PC-3 (cell line): Measurements from ENCODE around the gene LAG3. TPM values are rescaled to one million over a fixed set of nuclear protein-coding genes. Genes with fewer than 3 reads are reported as not detected.

Experiments used
- ATAC-seq: fragments of 200-7000 bp; cut with Tn5 transposase; 2 replicates; pipeline ENCODE4 v1.9.1; 2020; ENCODE audit warnings: mild to moderate bottlenecking, moderate library complexity
- BruUV-seq: library from RNA; stranded (reverse); fragments of 400-500 nt; replicated peaks from 2 replicates; lab custom pipeline; 2021; lab: Mats Ljungman, UMichigan
- CTCF ChIA-PET: fragments of 300-600 bp; sonication (Branson Sonifier 250); formaldehyde crosslinking; loops from one replicate; lab custom pipeline; 2022; ENCODE audit warnings: antibody characterized with exemption; lab: Charles Lee
- POLR2A ChIA-PET: fragments of 300-600 bp; sonication (Branson Sonifier 250); formaldehyde crosslinking; loops from one replicate; lab custom pipeline; 2022; ENCODE audit warnings: antibody characterized with exemption; ENCODE audit not compliant: unreplicated experiment; lab: Charles Lee
- DNase-seq: peaks from one replicate; pipeline ENCODE4 v3.0.0-alpha.2; 2015
- H2AFZ ChIP-seq: fragments of 300-600 bp; sonication (generic); 2 replicates; pipeline ENCODE4 v1.6.0; 2016; ENCODE audit warnings: antibody characterized with exemption, low read length
- H3F3A ChIP-seq: fragments of 300-600 bp; sonication (generic); one replicate; pipeline ENCODE4 v1.6.0; 2017; ENCODE audit warnings: antibody characterized with exemption, low read length, control low read depth, mild to moderate bottlenecking; ENCODE audit not compliant: unreplicated experiment
- H3K27ac ChIP-seq: fragments of 300-600 bp; sonication (generic); 2 replicates; pipeline ENCODE4 v1.5.1; 2016; ENCODE audit warnings: mild to moderate bottlenecking, low read length
- H3K27me3 ChIP-seq: fragments of 300-600 bp; sonication (generic); 2 replicates; pipeline ENCODE4 v1.6.1; 2016; ENCODE audit warnings: low read length, mixed read lengths
- H3K36me3 ChIP-seq: fragments of 300-600 bp; sonication (generic); 2 replicates; pipeline ENCODE4 v1.6.1; 2016; ENCODE audit warnings: low read depth, mixed run types, low read length, mixed read lengths
- H3K4me1 ChIP-seq: fragments of 300-600 bp; sonication (generic); 2 replicates; pipeline ENCODE4 v1.5.1; 2016; ENCODE audit warnings: low read length; ENCODE audit not compliant: insufficient read depth
- H3K4me2 ChIP-seq: fragments of 300-600 bp; sonication (generic); 2 replicates; pipeline ENCODE4 v1.6.0; 2016; ENCODE audit warnings: low read length
- H3K4me3 ChIP-seq: fragments of 300-600 bp; sonication (generic); 2 replicates; pipeline ENCODE4 v1.5.1; 2016; ENCODE audit warnings: mild to moderate bottlenecking, low read length, mixed read lengths
- H3K79me2 ChIP-seq: fragments of 300-600 bp; sonication (generic); 2 replicates; pipeline ENCODE4 v1.6.1; 2017; ENCODE audit warnings: low read length, mixed read lengths
- H3K9ac ChIP-seq: fragments of 300-600 bp; sonication (generic); 2 replicates; pipeline ENCODE4 v1.6.0; 2016; ENCODE audit warnings: mild to moderate bottlenecking, low read length
- H3K9me2 ChIP-seq: fragments of 300-600 bp; sonication (generic); replicated peaks from 2 replicates; pipeline ENCODE4 v1.6.1; 2016; ENCODE audit warnings: mixed run types, low read length, mixed read lengths
- H3K9me3 ChIP-seq: fragments of 300-600 bp; sonication (generic); 2 replicates; pipeline ENCODE4 v1.6.1; 2016; ENCODE audit warnings: low read length, mixed read lengths
- H4K20me1 ChIP-seq: fragments of 300-600 bp; sonication (generic); 2 replicates; pipeline ENCODE4 v1.6.1; 2016; ENCODE audit warnings: low read length, mixed read lengths
- CTCF ChIP-seq: fragments of 300-600 bp; sonication (generic); conservative IDR thresholded peaks from 2 replicates; pipeline ENCODE4 v1.5.1; 2017; ENCODE audit warnings: antibody characterized with exemption, low read depth, mild to moderate bottlenecking, low read length
- EZH2 ChIP-seq: fragments of 300-600 bp; sonication (generic); IDR thresholded peaks from one replicate; pipeline ENCODE4 v1.6.1; 2017; ENCODE audit warnings: antibody characterized with exemption, mild to moderate bottlenecking, low read length; ENCODE audit not compliant: unreplicated experiment
- EZH2phosphoT487 ChIP-seq: fragments of 300-600 bp; sonication (generic); IDR thresholded peaks from 2 replicates; pipeline ENCODE4 v1.6.1; 2018; ENCODE audit warnings: mild to moderate bottlenecking, antibody characterized with exemption, low read length, borderline replicate concordance
- intact Hi-C: fragments of 100-400 bp; cut with micrococcal nuclease; formaldehyde crosslinking; loops from 2 replicates; pipeline ENCODE4 v1.9.0; 2023
- total RNA-seq: library from RNA; depleted of rRNA; stranded (reverse); fragments of >200 nt; gene quantifications from 2 replicates; pipeline ENCODE4 v1.2.3, GENCODE V29; 2014

Gene LAG3
- total RNA-seq, 1 experiment from 2014 or later = 0.58 TPM

- POLR2A ChIA-PET = interaction anchor here (0.6 kb wide), 1 partner anchor 40 kb away, joined by 3 read pairs; no protein-coding TSS in a partner anchor
These were observed 1.5 kb downstream of the LAG3 start for GRCh38 chr12:6773590-6774351.

GRCh38 chr12:6774499-6775062 is 2.3 kb downstream of the LAG3 start:
- Histone ChIP-seq H3F3A (no peaks in the 10 kb centered on the region), H3K27me3 (no peaks in the 10 kb centered on the region), H3K4me3 (no peak overlapping the region), H3K4me2 (no peak overlapping the region), H2AFZ (no peak overlapping the region), H3K9ac (no peak overlapping the region), H3K79me2 (no peaks in the 10 kb centered on the region), H3K9me2 (no peaks in the 10 kb centered on the region), H4K20me1 (no peaks in the 10 kb centered on the region), H3K27ac (no peak overlapping the region), H3K36me3 (no peaks in the 10 kb centered on the region), H3K4me1 (peaks cover 4% of the 10 kb centered on the region; the same call in 1 of the 2 replicates), H3K9me3 (no peaks in the 10 kb centered on the region)
- TF ChIP-seq EZH2 (no peak), CTCF (no peak), EZH2phosphoT487 (no peak)
- ChIA-PET CTCF (no interaction called here), POLR2A (no interaction called here)
- no peak for ATAC-seq
- BruUV-seq = no TSS peak
- intact Hi-C loops = no loop called here
- DNase-seq = no peak

More at GRCh38 chr12:6773590-6774351, 1.5 kb downstream of the LAG3 start:
- no peak overlapping the region for H3K4me3 ChIP-seq
- no peaks in the 10 kb centered on the region for H3K36me3 ChIP-seq
- intact Hi-C loops = no loop called here
- no peaks in the 10 kb centered on the region for H3K9me2 ChIP-seq
- no peaks in the 10 kb centered on the region for H3K27me3 ChIP-seq
- no peak overlapping the region for H2AFZ ChIP-seq
- CTCF ChIA-PET = no interaction called here
- DNase-seq (no peak), ATAC-seq (no peak)
- H3K79me2 ChIP-seq = peaks cover 7% of the 10 kb centered on the region
- TF ChIP-seq EZH2phosphoT487 (no peak), EZH2 (no peak), CTCF (no peak)
- no peaks in the 10 kb centered on the region for H3F3A ChIP-seq
- no peak overlapping the region for H3K27ac ChIP-seq
- H3K4me1 ChIP-seq = peaks cover 7% of the 10 kb centered on the region
- H4K20me1 ChIP-seq = no peaks in the 10 kb centered on the region; the same call in 1 of the 2 replicates
- H3K9ac ChIP-seq = no peak overlapping the region
- no peaks in the 10 kb centered on the region for H3K9me3 ChIP-seq
- no TSS peak for BruUV-seq
- H3K4me2 ChIP-seq = no peak overlapping the region
